HepG2 (cell line): ENCODE measurements around the gene TRPV4.

Experiments
- RERE ChIP-seq: IDR thresholded peaks from 2 replicates; pipeline ENCODE4 v1.6.1; 2016; ENCODE audit warnings: low read depth, missing genetic modification reagents, missing compliant biosample characterization
- SP1 ChIP-seq, 2 experiments: fragments of 450-650 bp in 1 of 2; sonication (generic) in 1 of 2; formaldehyde crosslinking in 1 of 2; IDR thresholded peaks; 2 replicates each; pipeline versions ENCODE4 v1.4.0 to v1.6.1; 2016 to 2020; ENCODE audit warnings: missing genetic modification reagents in 1 of 2
- ZNF121 ChIP-seq: sonication (generic); formaldehyde crosslinking; IDR thresholded peaks from 2 replicates; pipeline ENCODE4 v1.5.0; 2020; ENCODE audit warnings: mild to moderate bottlenecking, missing genetic modification reagents

- TF ChIP-seq ZNF121 (no peak), SP1 (IDR thresholded peaks at IDR 0.05) (no peak), SP1 (CRISPR knock-in tag; IDR thresholded peaks at IDR 0.05) (no peak), RERE (CRISPR knock-in tag) (no peak)
Observed at GRCh38 chr12:109839444-109839843, 6.2 kb upstream of the TRPV4 start.
